Aorta (tissue), 5 donors: Measurements from ENCODE around the gene CDKL1. TPM values are rescaled to one million over a fixed set of nuclear protein-coding genes. Genes with fewer than 3 reads are reported as not detected.

Experiments
- ATAC-seq: fragments of 200-7000 bp; cut with Tn5 transposase; one replicate; pipeline ENCODE4 v1.9.1; 2022; ENCODE audit warnings: moderate library complexity; ENCODE audit not compliant: low FRiP score
- DNase-seq, 2 donors: peaks; one replicate each; pipeline ENCODE4 v3.0.0-alpha.2; 2020
- H3K27ac ChIP-seq, 2 donors: one replicate each; pipeline ENCODE4 v1.5.1; 2013; ENCODE audit warnings: low read length in 2 of 2, mild to moderate bottlenecking in 2 of 2, moderate library complexity in 2 of 2, control low read depth in 1 of 2, inconsistent platforms in 1 of 2, low read depth in 1 of 2
- H3K27me3 ChIP-seq, 2 donors: one replicate each; pipeline ENCODE4 v1.6.1; 2013; ENCODE audit warnings: control low read depth in 1 of 2, low read length in 1 of 2, mild to moderate bottlenecking in 1 of 2, moderate library complexity in 1 of 2; ENCODE audit not compliant: insufficient read depth in 2 of 2, control insufficient read depth in 1 of 2
- H3K36me3 ChIP-seq, 2 donors: one replicate each; pipeline ENCODE4 v1.6.1; 2013; ENCODE audit warnings: control low read depth in 1 of 2, low read length in 1 of 2, mild to moderate bottlenecking in 1 of 2; ENCODE audit not compliant: insufficient read depth in 2 of 2, control insufficient read depth in 1 of 2
- H3K4me1 ChIP-seq, 2 donors: one replicate each; pipeline ENCODE4 v1.6.1; 2013; ENCODE audit warnings: low read length in 2 of 2, control low read depth in 1 of 2, mild to moderate bottlenecking in 1 of 2, moderate library complexity in 1 of 2; ENCODE audit not compliant: insufficient read depth in 2 of 2, control insufficient read depth in 1 of 2
- H3K4me3 ChIP-seq, 2 donors: one replicate each; pipeline ENCODE4 v1.5.1; 2013; ENCODE audit warnings: low read length in 2 of 2, control low read depth in 1 of 2, mild to moderate bottlenecking in 1 of 2
- H3K9me3 ChIP-seq: one replicate; pipeline ENCODE4 v1.6.1; 2013; ENCODE audit warnings: mild to moderate bottlenecking, low read length; ENCODE audit not compliant: control insufficient read depth
- WGBS, 2 donors: extraction: QIAGEN DNeasy Blood & Tissue Kit; methylation state at CpG; one replicate each; pipeline ENCODE4 v1.1.7; 2013; 5-methylcytosine and 5-hydroxymethylcytosine counted together
- intact Hi-C, 2 donors: fragments of 100-400 bp; cut with DNase I; formaldehyde crosslinking; loops; one replicate each; pipeline versions ENCODE4 v1.14.2 to v1.15.0; 2022
- polyA plus RNA-seq, 2 donors: library from polyadenylated mRNA; stranded (reverse); fragments of 200-250 nt; gene quantifications; one replicate each; pipeline ENCODE4 v1.2.3, GENCODE V29; 2013
- total RNA-seq, 2 donors: library from RNA; stranded (reverse); fragmentation: NEBNext Ultra II Directional; extraction: Animal tissue kit (Norgen Biotek cat#: 25700); gene quantifications; one replicate each; pipeline ENCODE4 v1.2.1, GENCODE V29; 2021
- donor health status: healthy with polysubstance abuse.
- donor health status: Bipolar disorder and iron deficiency.
- donor health status: DM: no; HTN: no; CAD: no.
- donor health status: DM: no; HTN: no; CAD: no.
- donor health status: DM: yes; HTN: yes; CAD: no.

Gene CDKL1
- total and polyA plus RNA-seq, 4 donors, result 1.6 to 9.7 (median 5.4) TPM

- Histone ChIP-seq H3K36me3 (no peaks in the 10 kb centered on the region), H3K4me3 (no peak overlapping the region), H3K4me1 (peaks cover 0 to 1% of the 10 kb centered on the region in 2 donors), H3K27ac (no peak overlapping the region), H3K27me3 (peaks cover 0 to 2% of the 10 kb centered on the region in 2 donors), H3K9me3 (no peaks in the 10 kb centered on the region)
- ATAC-seq (no peak), DNase-seq (no peak)
- intact Hi-C loops, result no loop called here
- 73 to 74% methylated on average over 5 of the region's 5 CpGs for WGBS, 2 donors
These were observed 1.2 kb downstream of the CDKL1 start for GRCh38 chr14:50395448-50395847.

GRCh38 chr14:50394713-50395112 lies 2.0 kb downstream of the CDKL1 start:
- Histone ChIP-seq H3K36me3 (no peaks in the 10 kb centered on the region), H3K9me3 (no peaks in the 10 kb centered on the region), H3K4me1 (no peaks in the 10 kb centered on the region), H3K27me3 (peaks cover 0 to 2% of the 10 kb centered on the region in 2 donors), H3K4me3 (no peak overlapping the region), H3K27ac (no peak overlapping the region)
- DNase-seq (no peak), ATAC-seq (no peak)
- intact Hi-C loops, result no loop called here
- 96 to 97% methylated on average over 5 of the region's 5 CpGs for WGBS, 2 donors

DNA sequence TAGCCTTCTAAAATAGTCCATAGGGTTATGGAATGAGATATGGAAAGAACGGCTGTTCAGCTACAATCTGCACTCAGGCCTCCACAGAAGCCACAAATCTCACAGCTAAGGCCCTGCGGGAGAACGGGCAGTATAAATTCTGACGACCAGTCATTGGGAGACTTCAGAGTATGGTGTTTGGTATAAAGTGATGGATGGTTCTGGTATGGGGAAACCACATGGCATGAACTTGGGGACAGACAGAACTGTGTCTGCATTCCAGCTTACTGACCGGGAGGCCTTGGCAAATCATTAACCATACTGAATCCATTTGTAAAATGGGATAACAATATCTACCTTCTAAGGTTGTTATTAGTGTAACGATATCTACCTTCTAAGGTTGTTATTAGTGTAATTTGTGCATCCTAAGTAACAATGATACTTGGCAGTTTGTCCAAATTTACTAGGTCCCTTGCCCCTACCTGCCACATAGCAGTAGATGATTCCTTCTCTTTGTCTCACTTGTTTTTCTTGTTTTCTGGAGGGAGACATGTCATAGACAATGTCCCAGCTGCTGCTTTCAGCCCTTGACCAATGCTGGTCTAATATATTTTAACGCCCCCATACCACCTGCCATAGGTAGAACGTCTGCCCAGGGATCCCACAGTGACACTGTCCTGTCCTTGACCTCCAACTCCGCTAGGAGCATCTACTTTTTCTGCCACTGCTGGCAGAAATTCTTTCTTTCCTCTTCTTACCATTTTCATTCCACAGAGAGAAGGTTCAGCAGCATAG lies 6.8 kb downstream of the CDKL1 start:
- Histone ChIP-seq H3K36me3 (no peaks in the 10 kb centered on the region), H3K27me3 (no peaks in the 10 kb centered on the region), H3K4me1 (no peaks in the 10 kb centered on the region), H3K9me3 (no peaks in the 10 kb centered on the region), H3K4me3 (no peak overlapping the region), H3K27ac (no peak overlapping the region)
- DNase-seq, result no peak
- 85 to 89% methylated on average over 9 of the region's 9 CpGs for WGBS, 2 donors
- ATAC-seq, result no peak
- intact Hi-C loops, result no loop called here

- DNase-seq, result no peak
These were observed 8.3 kb downstream of the CDKL1 start for GRCh38 chr14:50388256-50388931.

GRCh38 chr14:50387548-50387947 lies 9.1 kb downstream of the CDKL1 start:
- intact Hi-C loops, result no loop called here
- Histone ChIP-seq H3K4me3 (no peak overlapping the region), H3K9me3 (no peaks in the 10 kb centered on the region), H3K27ac (no peak overlapping the region), H3K27me3 (no peaks in the 10 kb centered on the region), H3K36me3 (no peaks in the 10 kb centered on the region), H3K4me1 (no peaks in the 10 kb centered on the region)
- ATAC-seq, result no peak
- 93 to 99% methylated on average over 1 of the region's 1 CpG for WGBS, 2 donors
- DNase-seq, result no peak

More at GRCh38 chr14:50388256-50388931, 8.3 kb downstream of the CDKL1 start:
- Histone ChIP-seq H3K36me3 (no peaks in the 10 kb centered on the region), H3K4me1 (no peaks in the 10 kb centered on the region), H3K9me3 (no peaks in the 10 kb centered on the region), H3K4me3 (no peak overlapping the region), H3K27me3 (no peaks in the 10 kb centered on the region), H3K27ac (no peak overlapping the region)
- ATAC-seq, result peak; percentile 46
- 65 to 68% methylated on average over 9 of the region's 9 CpGs for WGBS, 2 donors
- intact Hi-C loops, result no loop called here

DNA sequence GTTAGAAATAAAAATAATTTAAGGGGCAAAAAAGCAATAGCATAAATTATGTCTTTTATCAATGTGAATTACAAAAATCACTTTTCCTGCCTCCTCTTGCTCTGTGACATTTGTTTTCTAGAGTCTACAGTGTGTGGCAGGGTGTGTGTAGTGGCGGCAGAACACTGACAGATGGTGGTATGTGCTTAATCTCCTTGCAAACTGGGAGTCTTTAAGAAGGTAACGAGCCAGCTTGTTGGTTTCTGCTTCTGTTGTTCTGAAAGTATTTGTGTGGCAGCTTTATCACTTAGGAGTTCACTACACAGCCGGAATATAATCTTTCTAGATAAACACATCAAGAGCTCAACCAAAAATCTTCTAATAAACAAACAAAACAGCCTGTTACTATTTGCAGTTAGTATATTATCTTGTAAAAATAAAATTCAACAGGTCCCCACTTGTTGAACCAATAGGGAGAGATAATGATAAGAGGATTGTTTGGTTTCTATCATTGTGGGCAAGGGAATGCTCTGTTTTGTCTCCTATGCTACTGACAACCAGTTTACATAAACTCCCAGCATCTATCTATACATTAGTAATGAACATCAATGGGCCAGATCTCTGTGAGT lies 13.0 kb downstream of the CDKL1 start:
- Histone ChIP-seq H3K9me3 (no peaks in the 10 kb centered on the region), H3K27me3 (no peaks in the 10 kb centered on the region), H3K27ac (no peak overlapping the region), H3K4me3 (no peak overlapping the region), H3K4me1 (no peaks in the 10 kb centered on the region), H3K36me3 (no peaks in the 10 kb centered on the region)
- DNase-seq, result no peak
- 82 to 84% methylated on average over 3 of the region's 3 CpGs for WGBS, 2 donors
- ATAC-seq, result no peak
- intact Hi-C loops, result no loop called here

DNA sequence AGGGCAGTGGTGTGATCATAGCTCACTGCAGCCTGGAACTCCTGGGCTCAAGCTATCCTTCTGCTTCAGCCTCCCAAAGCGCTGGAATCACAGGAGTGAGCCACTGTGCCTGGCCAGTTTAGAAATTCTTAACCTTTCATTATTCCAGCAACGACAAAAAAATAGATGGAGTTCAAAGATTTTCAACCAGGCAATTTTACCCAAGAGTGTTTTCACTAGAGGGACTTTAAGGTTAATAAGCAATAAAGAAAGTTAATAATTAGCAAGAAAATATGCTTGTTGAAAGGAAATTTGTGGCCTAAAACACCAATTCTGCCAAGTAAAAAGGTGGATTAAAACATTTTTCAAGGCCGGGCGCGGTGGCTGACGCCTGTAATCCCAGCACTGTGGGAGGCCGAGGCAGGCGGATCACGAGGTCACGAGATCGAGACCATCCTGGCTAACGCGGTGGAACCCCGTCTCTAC lies 14.8 kb downstream of the CDKL1 start:
- no peaks in the 10 kb centered on the region for H3K27me3 ChIP-seq
- no peak overlapping the region for H3K27ac ChIP-seq
- WGBS, 2 donors, result 94 to 97% methylated on average over 14 of the region's 14 CpGs
- intact Hi-C loops, result no loop called here
- no peak overlapping the region for H3K4me3 ChIP-seq
- no peaks in the 10 kb centered on the region for H3K4me1 ChIP-seq
- DNase-seq, result no peak
- ATAC-seq, result no peak
- H3K36me3 ChIP-seq, result no peaks in the 10 kb centered on the region
- H3K9me3 ChIP-seq, result no peaks in the 10 kb centered on the region

GRCh38 chr14:50381008-50381407 lies 15.7 kb downstream of the CDKL1 start:
- H3K36me3 ChIP-seq, result no peaks in the 10 kb centered on the region
- no peak overlapping the region for H3K27ac ChIP-seq
- ATAC-seq (no peak), DNase-seq (no peak)
- WGBS, 2 donors, result 93 to 100% methylated on average over 1 of the region's 1 CpG
- no peaks in the 10 kb centered on the region for H3K9me3 ChIP-seq
- H3K4me3 ChIP-seq, result no peak overlapping the region
- no peaks in the 10 kb centered on the region for H3K27me3 ChIP-seq
- intact Hi-C loops, result no loop called here
- no peaks in the 10 kb centered on the region for H3K4me1 ChIP-seq
